ENCODE results near the gene ADSS2. TPM values are rescaled to one million over a fixed set of nuclear protein-coding genes. Genes with fewer than 3 reads are reported as not detected.

Gene ADSS2
- total and polyA plus RNA-seq, 7 experiments from 2014 or later = 25.3 to 61.0 (median 42.3) TPM

DNA sequence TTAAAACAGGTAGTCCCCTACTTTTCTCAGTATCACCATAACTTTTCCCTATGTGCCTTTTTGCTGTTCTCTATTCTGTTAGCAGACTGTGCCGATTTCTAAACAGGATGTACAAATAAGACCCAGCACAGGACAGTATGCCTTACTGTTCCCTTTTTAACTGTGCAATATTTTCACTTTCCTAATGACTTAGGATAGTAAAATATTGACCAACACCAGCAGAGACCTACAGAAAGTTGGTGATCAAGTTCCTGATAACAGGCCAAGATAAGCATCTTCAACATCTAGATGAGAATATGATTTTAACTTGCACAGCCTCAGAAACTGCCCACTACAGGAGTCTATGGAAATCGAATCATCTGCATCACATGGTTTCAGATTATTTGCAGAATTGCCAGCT, 42.0 kb downstream of the ADSS2 start:
- no peak overlapping the region for H3K4me3 ChIP-seq (ENCODE audit: low read length)
- Mint-ChIP-seq H3K4me3 (no peak overlapping the region), H3K27me3 (no peaks in the 10 kb centered on the region), H3K9me3 (peaks cover 2 to 22% (median 5%) of the 10 kb centered on the region in 11 donors), H3K27ac (no peak overlapping the region), H3K4me1 (peaks cover 0 to 21% (median 0%) of the 10 kb centered on the region in 7 donors), H3K36me3 (peaks cover 46 to 98% (median 88%) of the 10 kb centered on the region in 5 donors)
- POLR2A ChIA-PET = no interaction called here
- intact Hi-C loops (cut with micrococcal nuclease) = no loop called here
- peaks cover 8 to 87% (median 15%) of the 10 kb centered on the region in 3 experiments for H3K36me3 ChIP-seq (ENCODE audit: control insufficient read depth in 2 of 3, insufficient read depth in 3 of 3, low read length in 3 of 3)
- peak; percentile 66 for ATAC-seq
- no peaks in the 10 kb centered on the region for H3K4me1 ChIP-seq (ENCODE audit: control insufficient read depth in 2 of 2, insufficient read depth in 2 of 2, low read length in 2 of 2)
- H3K27me3 ChIP-seq (ENCODE audit: control insufficient read depth in 2 of 2, insufficient read depth in 2 of 2, low read length in 2 of 2) = no peaks in the 10 kb centered on the region
- no peak for DNase-seq
- H3K27ac ChIP-seq (ENCODE audit: low read depth, low read length) = no peak overlapping the region
- no peaks in the 10 kb centered on the region for H3K9me3 ChIP-seq (ENCODE audit: control insufficient read depth in 2 of 3, low read length in 3 of 3)
- CTCF ChIA-PET = no interaction called here

DNA sequence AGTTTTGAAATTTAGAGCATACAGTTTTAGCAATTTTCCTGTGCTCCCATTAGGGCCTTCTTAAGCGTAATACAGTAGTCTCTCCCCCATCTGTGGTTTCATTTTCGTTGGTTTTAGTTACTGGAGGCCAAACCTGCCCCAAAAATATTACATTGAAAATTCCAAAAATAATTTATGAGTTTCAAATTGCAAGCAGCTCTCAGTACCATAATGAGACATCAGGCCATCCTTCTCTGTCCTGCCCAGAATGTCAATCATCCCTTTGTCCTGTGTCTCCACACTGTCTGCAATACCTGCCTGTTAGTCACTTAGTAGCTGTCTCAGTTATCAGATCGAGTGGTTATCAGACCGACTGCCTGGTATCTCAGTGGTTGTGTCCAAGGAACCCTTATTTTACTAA, 45.4 kb downstream of the ADSS2 start:
- CTCF ChIA-PET = no interaction called here

DNA sequence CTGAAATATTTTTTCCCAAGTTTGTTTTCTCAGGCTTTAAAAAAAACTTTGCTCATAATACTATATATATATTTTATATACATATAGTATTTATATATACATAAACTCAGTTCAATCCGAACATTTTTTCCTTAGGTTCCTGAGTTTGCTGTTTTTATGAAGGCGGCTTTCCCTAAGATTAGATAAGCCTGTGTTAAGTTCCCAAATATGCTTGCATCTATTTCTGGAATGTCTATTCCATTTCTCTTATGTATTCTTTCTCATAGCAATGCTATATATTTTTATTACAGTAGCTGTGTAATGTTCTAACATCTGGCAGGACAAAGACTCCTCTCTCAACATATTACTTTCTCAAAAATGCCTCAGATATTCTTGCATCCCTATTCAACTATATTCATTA, 45.9 kb downstream of the ADSS2 start:
- peaks cover 0 to 9% (median 0%) of the 10 kb centered on the region in 7 donors for H3K4me1 Mint-ChIP-seq
- H3K27ac ChIP-seq (ENCODE audit: low read depth, low read length) = no peak overlapping the region
- peaks cover 14 to 56% (median 30%) of the 10 kb centered on the region in 11 donors for H3K9me3 Mint-ChIP-seq
- DNase-seq (no peak), ATAC-seq (no peak)
- ChIA-PET CTCF (no interaction called here), POLR2A (no interaction called here)
- peaks cover 0 to 12% (median 9%) of the 10 kb centered on the region in 3 experiments for H3K9me3 ChIP-seq (ENCODE audit: control insufficient read depth in 2 of 3, low read length in 3 of 3)
- H3K4me1 ChIP-seq (ENCODE audit: control insufficient read depth in 2 of 2, insufficient read depth in 2 of 2, low read length in 2 of 2) = no peaks in the 10 kb centered on the region
- H3K36me3 ChIP-seq (ENCODE audit: control insufficient read depth in 2 of 3, insufficient read depth in 3 of 3, low read length in 3 of 3) = peaks cover 0 to 79% (median 4%) of the 10 kb centered on the region in 3 experiments
- H3K27me3 ChIP-seq (ENCODE audit: control insufficient read depth in 2 of 2, insufficient read depth in 2 of 2, low read length in 2 of 2) = no peaks in the 10 kb centered on the region
- H3K27me3 Mint-ChIP-seq = no peaks in the 10 kb centered on the region
- peaks cover 57 to 98% (median 96%) of the 10 kb centered on the region in 5 donors for H3K36me3 Mint-ChIP-seq
- intact Hi-C loops (cut with micrococcal nuclease) = no loop called here
- no peak overlapping the region for H3K4me3 ChIP-seq (ENCODE audit: low read length)
- H3K27ac Mint-ChIP-seq = no peak overlapping the region
- H3K4me3 Mint-ChIP-seq = no peak overlapping the region

More for the DNA sequence above, 45.4 kb downstream of the ADSS2 start:
- intact Hi-C loops (cut with micrococcal nuclease) = no loop called here
- peaks cover 54 to 98% (median 94%) of the 10 kb centered on the region in 5 donors for H3K36me3 Mint-ChIP-seq
- H3K9me3 Mint-ChIP-seq = peaks cover 11 to 51% (median 25%) of the 10 kb centered on the region in 11 donors
- POLR2A ChIA-PET = no interaction called here
- Histone ChIP-seq H3K4me3 (ENCODE audit: low read length) (no peak overlapping the region), H3K27me3 (ENCODE audit: control insufficient read depth in 2 of 2, insufficient read depth in 2 of 2, low read length in 2 of 2) (no peaks in the 10 kb centered on the region), H3K9me3 (ENCODE audit: control insufficient read depth in 2 of 3, low read length in 3 of 3) (peaks cover 0 to 9% (median 8%) of the 10 kb centered on the region in 3 experiments), H3K36me3 (ENCODE audit: control insufficient read depth in 2 of 3, insufficient read depth in 3 of 3, low read length in 3 of 3) (peaks cover 3 to 82% (median 4%) of the 10 kb centered on the region in 3 experiments), H3K27ac (ENCODE audit: low read depth, low read length) (no peak overlapping the region), H3K4me1 (ENCODE audit: control insufficient read depth in 2 of 2, insufficient read depth in 2 of 2, low read length in 2 of 2) (no peaks in the 10 kb centered on the region)
- H3K4me3 Mint-ChIP-seq = no peak overlapping the region
- no peak for DNase-seq
- no peak overlapping the region for H3K27ac Mint-ChIP-seq
- peaks cover 0 to 9% (median 0%) of the 10 kb centered on the region in 7 donors for H3K4me1 Mint-ChIP-seq
- no peak for ATAC-seq
- no peaks in the 10 kb centered on the region for H3K27me3 Mint-ChIP-seq

DNA sequence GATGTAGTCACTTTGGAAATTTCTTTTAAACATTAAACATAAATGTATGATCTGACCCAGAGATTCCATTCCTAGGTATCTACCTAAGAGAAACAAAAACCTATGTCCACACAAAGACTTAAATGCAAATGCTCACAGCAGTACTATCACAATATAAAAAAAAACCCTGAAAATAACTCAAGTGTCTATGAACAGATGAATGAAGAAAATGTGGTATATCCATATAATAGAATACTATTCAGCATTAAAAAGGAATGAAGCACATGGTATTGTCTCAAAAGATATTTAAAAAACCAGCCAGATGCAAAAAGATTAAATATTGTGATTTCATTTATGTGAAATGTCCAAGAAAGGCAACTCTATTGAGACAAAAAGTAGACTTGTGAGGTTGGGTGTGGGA, 48.3 kb downstream of the ADSS2 start:
- Mint-ChIP-seq H3K27ac (no peak overlapping the region), H3K4me3 (no peak overlapping the region), H3K9me3 (peaks cover 14 to 64% (median 36%) of the 10 kb centered on the region in 11 donors), H3K36me3 (peaks cover 44 to 81% (median 76%) of the 10 kb centered on the region in 5 donors), H3K4me1 (peaks cover 0 to 8% (median 0%) of the 10 kb centered on the region in 7 donors), H3K27me3 (no peaks in the 10 kb centered on the region)
- intact Hi-C loops (cut with micrococcal nuclease) = no loop called here
- CTCF ChIA-PET = no interaction called here
- POLR2A ChIA-PET = no interaction called here
- no peak for DNase-seq
- peaks cover 0 to 57% (median 0%) of the 10 kb centered on the region in 3 experiments for H3K36me3 ChIP-seq (ENCODE audit: control insufficient read depth in 2 of 3, insufficient read depth in 3 of 3, low read length in 3 of 3)
- H3K4me1 ChIP-seq (ENCODE audit: control insufficient read depth in 2 of 2, insufficient read depth in 2 of 2, low read length in 2 of 2) = no peaks in the 10 kb centered on the region
- H3K27ac ChIP-seq (ENCODE audit: low read depth, low read length) = no peak overlapping the region
- peaks cover 0 to 17% (median 9%) of the 10 kb centered on the region in 3 experiments for H3K9me3 ChIP-seq (ENCODE audit: control insufficient read depth in 2 of 3, low read length in 3 of 3)
- no peaks in the 10 kb centered on the region for H3K27me3 ChIP-seq (ENCODE audit: control insufficient read depth in 2 of 2, insufficient read depth in 2 of 2, low read length in 2 of 2)
- no peak for ATAC-seq
- no peak overlapping the region for H3K4me3 ChIP-seq (ENCODE audit: low read length)

DNA sequence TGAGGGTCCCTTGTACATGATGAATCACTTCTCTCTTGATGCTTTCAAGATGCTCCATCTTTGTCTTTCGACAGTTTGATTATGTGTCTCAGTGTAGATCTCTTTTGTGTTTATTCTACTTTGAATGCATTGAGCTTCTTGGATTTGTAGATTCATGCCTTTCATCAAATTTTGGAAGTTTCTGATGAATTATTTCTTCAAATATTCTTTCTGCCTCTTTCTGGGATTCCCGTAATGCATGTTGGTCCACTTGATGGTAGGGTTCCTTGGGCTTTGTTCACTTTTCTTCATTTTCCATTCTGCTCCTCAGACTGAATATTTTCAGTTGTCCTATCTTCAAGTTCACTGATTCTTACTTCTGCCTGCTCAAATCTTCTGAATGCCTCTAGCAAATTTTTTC, 50.7 kb downstream of the ADSS2 start:
- Mint-ChIP-seq H3K36me3 (peaks cover 35 to 57% (median 51%) of the 10 kb centered on the region in 5 donors), H3K4me3 (no peak overlapping the region)
- CTCF ChIA-PET = no interaction called here

DNA sequence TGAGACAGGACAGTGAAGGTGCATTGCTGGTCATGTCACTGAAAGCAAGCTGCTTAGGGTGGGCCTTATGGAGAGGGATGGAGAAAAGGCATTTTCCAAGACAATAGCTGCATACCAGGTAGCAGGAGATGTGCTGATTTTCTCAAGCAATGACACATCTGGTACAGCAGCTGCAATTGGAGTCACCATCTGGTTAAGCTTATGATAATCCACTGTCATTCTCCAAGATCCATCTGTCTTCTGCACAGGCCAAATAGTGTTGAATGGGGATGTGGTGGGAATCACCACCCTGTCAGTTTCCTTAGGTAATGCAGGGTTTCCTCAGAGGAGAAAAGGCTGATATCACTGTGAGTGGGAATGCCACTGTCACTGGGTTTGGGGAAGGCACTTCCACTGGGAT, 54.6 kb downstream of the ADSS2 start:
- H3K27ac Mint-ChIP-seq = peak overlapping the region in 4 of 9 donors; percentile 38 to 76 (median 51)

More for the DNA sequence above, 50.7 kb downstream of the ADSS2 start:
- H3K4me1 Mint-ChIP-seq = peaks cover 0 to 14% (median 8%) of the 10 kb centered on the region in 7 donors
- intact Hi-C loops (cut with micrococcal nuclease) = no loop called here
- no peak overlapping the region for H3K27ac ChIP-seq (ENCODE audit: low read depth, low read length)
- no peaks in the 10 kb centered on the region for H3K4me1 ChIP-seq (ENCODE audit: control insufficient read depth in 2 of 2, insufficient read depth in 2 of 2, low read length in 2 of 2)
- POLR2A ChIA-PET = no interaction called here
- H3K36me3 ChIP-seq (ENCODE audit: control insufficient read depth in 2 of 3, insufficient read depth in 3 of 3, low read length in 3 of 3) = peaks cover 0 to 37% (median 0%) of the 10 kb centered on the region in 3 experiments
- DNase-seq (no peak), ATAC-seq (no peak)
- peaks cover 10 to 56% (median 27%) of the 10 kb centered on the region in 11 donors for H3K9me3 Mint-ChIP-seq
- H3K27me3 ChIP-seq (ENCODE audit: control insufficient read depth in 2 of 2, insufficient read depth in 2 of 2, low read length in 2 of 2) = no peaks in the 10 kb centered on the region
- H3K4me3 ChIP-seq (ENCODE audit: low read length) = no peak overlapping the region
- H3K27me3 Mint-ChIP-seq = no peaks in the 10 kb centered on the region
- H3K27ac Mint-ChIP-seq = no peak overlapping the region
- peaks cover 0 to 17% (median 9%) of the 10 kb centered on the region in 3 experiments for H3K9me3 ChIP-seq (ENCODE audit: control insufficient read depth in 2 of 3, low read length in 3 of 3)

DNA sequence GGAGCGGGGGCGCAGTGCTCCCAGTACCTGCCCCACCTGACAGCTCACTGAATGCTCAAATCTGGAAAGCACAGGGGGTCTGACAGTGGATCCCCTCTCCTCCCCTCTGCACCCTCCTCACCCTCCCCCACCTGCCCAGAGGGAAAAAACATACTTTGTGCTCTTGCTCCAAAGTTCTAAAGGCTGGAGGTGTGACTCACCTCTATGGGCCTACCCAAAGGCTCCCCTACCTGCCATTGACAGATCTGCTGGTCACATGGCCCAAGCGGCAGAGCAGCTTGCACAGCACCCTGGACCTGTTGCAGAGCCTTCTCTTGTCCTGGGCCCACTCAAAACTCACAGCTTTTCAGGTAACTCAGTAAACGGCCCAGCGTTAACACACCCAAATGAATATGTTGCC, 55.7 kb downstream of the ADSS2 start:
- peaks cover 0 to 6% (median 0%) of the 10 kb centered on the region in 3 experiments for H3K9me3 ChIP-seq (ENCODE audit: control insufficient read depth in 2 of 3, low read length in 3 of 3)
- no peaks in the 10 kb centered on the region for H3K27me3 ChIP-seq (ENCODE audit: control insufficient read depth in 2 of 2, insufficient read depth in 2 of 2, low read length in 2 of 2)
- ChIA-PET POLR2A (no interaction called here), CTCF (no interaction called here)
- H3K4me3 ChIP-seq (ENCODE audit: low read length) = no peak overlapping the region
- H3K4me1 Mint-ChIP-seq = peaks cover 0 to 15% (median 8%) of the 10 kb centered on the region in 7 donors
- H3K36me3 ChIP-seq (ENCODE audit: control insufficient read depth in 2 of 3, insufficient read depth in 3 of 3, low read length in 3 of 3) = no peaks in the 10 kb centered on the region
- H3K9me3 Mint-ChIP-seq = peaks cover 2 to 25% (median 4%) of the 10 kb centered on the region in 11 donors
- H3K4me3 Mint-ChIP-seq = no peak overlapping the region
- intact Hi-C loops (cut with micrococcal nuclease) = no loop called here
- DNase-seq (no peak), ATAC-seq (peak; percentile 12)
- no peak overlapping the region for H3K27ac ChIP-seq (ENCODE audit: low read depth, low read length)
- no peaks in the 10 kb centered on the region for H3K4me1 ChIP-seq (ENCODE audit: control insufficient read depth in 2 of 2, insufficient read depth in 2 of 2, low read length in 2 of 2)
- peaks cover 0 to 11% (median 7%) of the 10 kb centered on the region in 5 donors for H3K36me3 Mint-ChIP-seq
- no peaks in the 10 kb centered on the region for H3K27me3 Mint-ChIP-seq
- H3K27ac Mint-ChIP-seq = peak overlapping the region in 7 of 9 donors; percentile 28 to 76 (median 48)

More for the DNA sequence above, 54.6 kb downstream of the ADSS2 start:
- no peak overlapping the region for H3K4me3 ChIP-seq (ENCODE audit: low read length)
- intact Hi-C loops (cut with micrococcal nuclease) = no loop called here
- no peak overlapping the region for H3K4me3 Mint-ChIP-seq
- no peak overlapping the region for H3K27ac ChIP-seq (ENCODE audit: low read depth, low read length)
- ChIA-PET CTCF (no interaction called here), POLR2A (no interaction called here)
- no peak for ATAC-seq
- no peaks in the 10 kb centered on the region for H3K27me3 Mint-ChIP-seq
- no peaks in the 10 kb centered on the region for H3K4me1 ChIP-seq (ENCODE audit: control insufficient read depth in 2 of 2, insufficient read depth in 2 of 2, low read length in 2 of 2)
- H3K9me3 Mint-ChIP-seq = peaks cover 7 to 29% (median 14%) of the 10 kb centered on the region in 11 donors
- DNase-seq = no peak
- peaks cover 0 to 9% (median 0%) of the 10 kb centered on the region in 3 experiments for H3K36me3 ChIP-seq (ENCODE audit: control insufficient read depth in 2 of 3, insufficient read depth in 3 of 3, low read length in 3 of 3)
- no peaks in the 10 kb centered on the region for H3K27me3 ChIP-seq (ENCODE audit: control insufficient read depth in 2 of 2, insufficient read depth in 2 of 2, low read length in 2 of 2)
- peaks cover 11 to 22% (median 15%) of the 10 kb centered on the region in 5 donors for H3K36me3 Mint-ChIP-seq
- peaks cover 0 to 15% (median 8%) of the 10 kb centered on the region in 7 donors for H3K4me1 Mint-ChIP-seq
- peaks cover 0 to 17% (median 3%) of the 10 kb centered on the region in 3 experiments for H3K9me3 ChIP-seq (ENCODE audit: control insufficient read depth in 2 of 3, low read length in 3 of 3)

Measured in naive thymus-derived CD4-positive, alpha-beta T cell (primary cell).